ENCODE results near the gene SLC6A1. TPM values are rescaled to one million over a fixed set of nuclear protein-coding genes. Genes with fewer than 3 reads are reported as not detected.

Gene SLC6A1
- total and polyA plus RNA-seq, 11 donors, result 0.40 to 3.1 (median 1.2) TPM

DNA sequence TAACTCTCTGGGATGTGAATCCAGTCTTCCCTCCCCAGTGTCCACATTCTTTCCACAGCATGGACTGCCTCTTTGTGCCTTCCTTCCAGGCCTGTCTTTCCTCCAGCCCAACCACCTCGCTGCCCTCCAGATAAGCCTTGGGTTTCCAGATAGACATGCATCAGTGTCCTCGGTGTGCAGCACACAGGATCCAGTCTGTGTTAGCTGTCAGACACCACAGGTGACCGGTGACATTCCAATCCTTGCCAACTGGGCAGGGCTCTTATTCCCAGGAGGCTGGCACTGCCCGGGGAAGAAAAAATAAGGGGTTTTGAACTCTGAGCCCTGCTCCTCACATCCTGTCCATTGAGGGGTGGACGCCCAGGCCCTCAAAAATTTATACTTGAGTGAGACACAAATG, 6.0 kb upstream of the SLC6A1 start:
- Histone ChIP-seq H3K4me3 (no peak overlapping the region), H3K36me3 (no peaks in the 10 kb centered on the region), H3K27me3 (peaks cover 0 to 14% (median 2%) of the 10 kb centered on the region in 9 donors), H3K9me3 (no peaks in the 10 kb centered on the region), H3K27ac (no peak overlapping the region), H3K4me1 (peaks cover 0 to 22% (median 16%) of the 10 kb centered on the region in 12 donors)
- DNase-seq (peak in 1 of 5 donors; percentile 39), ATAC-seq (peak in 3 of 4 donors; percentile 46 to 68 (median 48))
- no peak for TF ChIP-seq POLR2A (IDR thresholded peaks at IDR 0.05)
- TF ChIP-seq, protein P1, sequence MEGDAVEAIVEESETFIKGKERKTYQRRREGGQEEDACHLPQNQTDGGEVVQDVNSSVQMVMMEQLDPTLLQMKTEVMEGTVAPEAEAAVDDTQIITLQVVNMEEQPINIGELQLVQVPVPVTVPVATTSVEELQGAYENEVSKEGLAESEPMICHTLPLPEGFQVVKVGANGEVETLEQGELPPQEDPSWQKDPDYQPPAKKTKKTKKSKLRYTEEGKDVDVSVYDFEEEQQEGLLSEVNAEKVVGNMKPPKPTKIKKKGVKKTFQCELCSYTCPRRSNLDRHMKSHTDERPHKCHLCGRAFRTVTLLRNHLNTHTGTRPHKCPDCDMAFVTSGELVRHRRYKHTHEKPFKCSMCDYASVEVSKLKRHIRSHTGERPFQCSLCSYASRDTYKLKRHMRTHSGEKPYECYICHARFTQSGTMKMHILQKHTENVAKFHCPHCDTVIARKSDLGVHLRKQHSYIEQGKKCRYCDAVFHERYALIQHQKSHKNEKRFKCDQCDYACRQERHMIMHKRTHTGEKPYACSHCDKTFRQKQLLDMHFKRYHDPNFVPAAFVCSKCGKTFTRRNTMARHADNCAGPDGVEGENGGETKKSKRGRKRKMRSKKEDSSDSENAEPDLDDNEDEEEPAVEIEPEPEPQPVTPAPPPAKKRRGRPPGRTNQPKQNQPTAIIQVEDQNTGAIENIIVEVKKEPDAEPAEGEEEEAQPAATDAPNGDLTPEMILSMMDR (IDR thresholded peaks at IDR 0.05), result no peak
- 45 to 57% (median 52%) methylated on average over 4 to 5 of the region's 5 CpGs for WGBS, 4 donors
- intact Hi-C loops (cut with DNase I), result no loop called here

DNA sequence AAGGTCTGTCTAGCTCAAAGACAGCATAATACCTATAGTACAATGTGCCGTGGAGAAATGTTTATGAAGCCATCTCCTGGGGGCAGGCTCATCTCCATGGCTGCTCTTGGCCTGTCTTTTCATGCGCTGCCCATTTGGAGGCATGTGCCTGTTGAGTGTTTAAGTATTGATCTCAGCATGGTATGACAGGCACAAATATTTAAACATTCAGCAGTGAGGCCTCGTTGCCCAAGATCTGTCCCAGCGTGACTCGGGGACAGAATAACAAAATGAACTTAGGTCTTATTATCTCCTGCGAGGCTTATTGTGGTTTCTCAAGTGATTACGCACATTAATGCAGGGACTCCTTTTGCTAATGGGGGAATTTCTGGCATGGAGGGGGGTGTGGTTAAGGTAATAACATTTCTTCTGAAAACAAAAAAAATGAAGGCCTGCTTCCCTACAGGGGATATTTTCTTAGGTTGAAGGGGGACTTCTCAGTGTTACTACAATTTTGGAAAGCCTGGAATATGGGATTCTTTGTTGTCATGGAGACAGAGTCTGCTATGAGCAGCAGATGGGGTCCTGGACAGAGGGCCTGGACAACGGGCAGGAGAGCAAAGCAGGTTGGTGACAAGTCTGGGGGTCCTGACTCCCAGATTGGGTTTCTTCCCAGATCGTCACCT, 4.4 kb upstream of the SLC6A1 start:
- no peak overlapping the region for H3K4me3 ChIP-seq
- peaks cover 3 to 24% (median 10%) of the 10 kb centered on the region in 9 donors for H3K27me3 ChIP-seq
- DNase-seq (no peak), ATAC-seq (no peak)
- no peaks in the 10 kb centered on the region for H3K36me3 ChIP-seq
- 88 to 89% (median 89%) methylated on average over 9 of the region's 9 CpGs for WGBS, 4 donors
- TF ChIP-seq POLR2A (IDR thresholded peaks at IDR 0.05), result no peak
- TF ChIP-seq, protein P1 (IDR thresholded peaks at IDR 0.05), result no peak
- intact Hi-C loops (cut with DNase I), result no loop called here
- H3K9me3 ChIP-seq, result no peaks in the 10 kb centered on the region
- peaks cover 0 to 12% (median 4%) of the 10 kb centered on the region in 12 donors for H3K4me1 ChIP-seq
- no peak overlapping the region for H3K27ac ChIP-seq

DNA sequence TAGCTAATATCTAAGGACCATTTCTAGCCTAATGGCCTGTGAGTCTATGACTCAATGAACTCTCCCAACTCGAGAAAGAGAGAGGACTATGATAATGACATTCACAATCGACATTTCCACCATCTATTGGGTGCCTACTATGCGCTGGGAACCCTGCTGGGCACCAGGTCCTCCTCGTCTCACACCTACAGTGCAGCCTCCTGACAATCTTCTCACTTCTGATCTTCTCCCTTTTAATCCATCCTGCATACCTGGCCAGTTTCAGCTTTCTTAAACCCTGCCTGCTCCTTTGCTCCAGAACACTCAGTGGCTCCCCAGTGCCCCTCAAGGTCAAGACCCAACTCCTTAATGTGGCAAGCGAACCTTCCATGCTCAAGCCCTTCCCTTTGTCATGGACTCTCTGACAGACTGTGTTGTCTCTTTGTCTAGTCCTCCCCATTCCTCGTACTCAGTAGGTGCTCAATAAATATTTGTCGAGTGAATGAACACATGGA, 3.5 kb upstream of the SLC6A1 start:
- Histone ChIP-seq H3K36me3 (no peaks in the 10 kb centered on the region), H3K4me1 (peaks cover 0 to 17% (median 3%) of the 10 kb centered on the region in 12 donors), H3K4me3 (no peak overlapping the region), H3K27me3 (peaks cover 8 to 33% (median 15%) of the 10 kb centered on the region in 9 donors), H3K9me3 (no peaks in the 10 kb centered on the region), H3K27ac (no peak overlapping the region)
- DNase-seq (no peak), ATAC-seq (no peak)
- TF ChIP-seq, protein P1 (IDR thresholded peaks at IDR 0.05), result no peak
- no peak for TF ChIP-seq POLR2A (IDR thresholded peaks at IDR 0.05)
- 76 to 92% (median 81%) methylated on average over 7 of the region's 7 CpGs for WGBS, 4 donors
- intact Hi-C loops (cut with DNase I), result no loop called here

DNA sequence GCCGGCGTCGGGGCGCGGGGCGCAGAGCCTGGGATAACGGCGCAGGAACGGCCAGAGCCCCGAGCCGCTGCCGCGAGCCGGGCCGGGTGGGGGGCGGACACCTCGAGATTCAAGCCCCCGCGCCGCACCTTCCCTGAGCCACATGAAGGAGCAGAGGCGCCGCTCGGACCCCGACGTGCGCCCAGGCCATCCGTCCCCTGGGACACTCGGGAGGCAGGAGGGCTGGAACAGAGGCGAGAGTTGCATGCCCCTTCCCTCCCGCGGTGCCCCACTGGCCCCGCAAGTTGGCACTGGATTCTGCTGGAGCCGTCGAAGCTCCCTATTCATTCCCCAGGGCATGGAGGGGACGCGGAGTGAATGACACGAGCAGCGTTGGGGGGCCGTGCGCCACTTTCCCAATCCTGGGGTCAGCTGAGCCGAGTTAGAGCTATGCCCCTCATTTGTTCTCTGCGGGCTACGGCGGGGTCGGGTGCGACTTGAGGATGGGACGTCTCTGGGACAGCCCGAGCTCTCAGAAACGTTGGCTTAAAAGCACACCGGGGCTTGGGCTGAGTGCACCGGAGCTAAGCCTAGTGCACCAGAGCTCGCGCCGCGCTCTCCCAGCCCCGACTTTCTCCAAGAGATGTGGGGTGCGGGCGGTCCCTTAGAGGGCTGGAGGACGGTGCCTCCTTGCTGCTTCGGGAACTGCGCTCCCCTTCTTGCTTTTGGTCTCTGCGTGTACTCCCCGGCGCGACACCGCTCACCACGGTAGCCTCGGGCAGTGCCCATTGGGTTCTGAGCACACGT, 588 bp downstream of the SLC6A1 start:
- DNase-seq (no peak), ATAC-seq (peak in 2 of 4 donors; percentile 9 to 25)
- intact Hi-C loops (cut with DNase I), result loop anchor here in 1 of 10 donors (5.0 kb wide), 1 partner anchor 36 kb away; no protein-coding TSS in a partner anchor
- peaks cover 8 to 54% (median 18%) of the 10 kb centered on the region in 9 donors for H3K27me3 ChIP-seq
- H3K9me3 ChIP-seq, result no peaks in the 10 kb centered on the region
- WGBS, 4 donors, result 2% methylated on average over 28 to 69 of the region's 69 CpGs
- peak overlapping the region in 11 of 12 donors; percentile 24 to 66 (median 51) for H3K4me3 ChIP-seq
- no peaks in the 10 kb centered on the region for H3K36me3 ChIP-seq
- peaks cover 0 to 19% (median 3%) of the 10 kb centered on the region in 12 donors for H3K4me1 ChIP-seq
- peak overlapping the region in 5 of 12 donors; percentile 16 to 69 (median 60) for H3K27ac ChIP-seq
- TF ChIP-seq POLR2A (IDR thresholded peaks at IDR 0.05), result no peak
- TF ChIP-seq, protein P1 (IDR thresholded peaks at IDR 0.05), result no peak

Measured in heart left ventricle (tissue), 16 donors.